Mesendoderm (in vitro differentiated cells): Measurements from ENCODE around the gene ZNF280C.

Experiments used
- DNase-seq: peaks from one replicate; pipeline ENCODE4 v3.0.0; 2013
- H2AK5ac ChIP-seq: 2 replicates; pipeline ENCODE4 v1.6.1; 2013; ENCODE audit warnings: low read length, inconsistent platforms
- H2BK120ac ChIP-seq: 2 replicates; pipeline ENCODE4 v1.6.1; 2013; ENCODE audit warnings: low read depth, mild to moderate bottlenecking, low read length, moderate library complexity, mixed read lengths
- H2BK15ac ChIP-seq: replicated peaks from 2 replicates; pipeline ENCODE4 v1.6.1; 2013; ENCODE audit warnings: low read depth, mild to moderate bottlenecking, moderate library complexity
- H2BK5ac ChIP-seq: 2 replicates; pipeline ENCODE4 v1.6.1; 2013; ENCODE audit warnings: low read length, inconsistent platforms
- H3K18ac ChIP-seq: 2 replicates; pipeline ENCODE4 v1.6.1; 2013; ENCODE audit warnings: mild to moderate bottlenecking, low read length, mixed read lengths
- H3K23ac ChIP-seq: one replicate; pipeline ENCODE4 v1.6.1; 2013; ENCODE audit warnings: low read length
- H3K27ac ChIP-seq: 2 replicates; pipeline ENCODE4 v1.5.1; 2013; ENCODE audit warnings: low read depth, mild to moderate bottlenecking, inconsistent platforms, low read length, moderate library complexity
- H3K27me3 ChIP-seq: 2 replicates; pipeline ENCODE4 v1.6.1; 2013; ENCODE audit warnings: low read length, control low read depth, mild to moderate bottlenecking, inconsistent platforms; ENCODE audit not compliant: insufficient read depth, poor library complexity
- H3K36me3 ChIP-seq: 2 replicates; pipeline ENCODE4 v1.6.1; 2013; ENCODE audit warnings: low read length, inconsistent platforms; ENCODE audit not compliant: control insufficient read depth, insufficient read depth
- H3K4ac ChIP-seq: one replicate; pipeline ENCODE4 v1.6.1; 2013; ENCODE audit warnings: low read depth, mild to moderate bottlenecking, low read length, moderate library complexity
- H3K4me1 ChIP-seq: 2 replicates; pipeline ENCODE4 v1.6.1; 2013; ENCODE audit warnings: low read depth, low read length, inconsistent platforms; ENCODE audit not compliant: control insufficient read depth
- H3K4me2 ChIP-seq: 2 replicates; pipeline ENCODE4 v1.6.1; 2013; ENCODE audit warnings: low read length
- H3K4me3 ChIP-seq: 2 replicates; pipeline ENCODE4 v1.5.1; 2013; ENCODE audit warnings: mild to moderate bottlenecking, low read length
- H3K56ac ChIP-seq: one replicate; pipeline ENCODE4 v1.6.1; 2013; ENCODE audit warnings: low read length
- H3K79me1 ChIP-seq: 2 replicates; pipeline ENCODE4 v1.6.1; 2013; ENCODE audit warnings: low read length, inconsistent platforms
- H3K79me2 ChIP-seq: 2 replicates; pipeline ENCODE4 v1.6.1; 2013; ENCODE audit warnings: mild to moderate bottlenecking, low read length; ENCODE audit not compliant: control insufficient read depth, insufficient read depth
- H3K9ac ChIP-seq: 2 replicates; pipeline ENCODE4 v1.6.1; 2013; ENCODE audit warnings: low read length, inconsistent platforms
- H4K5ac ChIP-seq: one replicate; pipeline ENCODE4 v1.6.1; 2013; ENCODE audit warnings: low read length
- H4K8ac ChIP-seq: one replicate; pipeline ENCODE4 v1.6.1; 2013; ENCODE audit warnings: low read depth, mild to moderate bottlenecking, control low read depth, low read length, moderate library complexity
- WGBS: extraction: QIAGEN DNeasy Blood & Tissue Kit; methylation state at CpG from one replicate; pipeline ENCODE4 v1.1.7; 2013; ENCODE audit warnings: low lambda C conversion rate, missing lambda C conversion rate; ENCODE audit not compliant: insufficient coverage; ENCODE audit errors: extremely low coverage; 5-methylcytosine and 5-hydroxymethylcytosine counted together

The ZNF280C gene

DNA sequence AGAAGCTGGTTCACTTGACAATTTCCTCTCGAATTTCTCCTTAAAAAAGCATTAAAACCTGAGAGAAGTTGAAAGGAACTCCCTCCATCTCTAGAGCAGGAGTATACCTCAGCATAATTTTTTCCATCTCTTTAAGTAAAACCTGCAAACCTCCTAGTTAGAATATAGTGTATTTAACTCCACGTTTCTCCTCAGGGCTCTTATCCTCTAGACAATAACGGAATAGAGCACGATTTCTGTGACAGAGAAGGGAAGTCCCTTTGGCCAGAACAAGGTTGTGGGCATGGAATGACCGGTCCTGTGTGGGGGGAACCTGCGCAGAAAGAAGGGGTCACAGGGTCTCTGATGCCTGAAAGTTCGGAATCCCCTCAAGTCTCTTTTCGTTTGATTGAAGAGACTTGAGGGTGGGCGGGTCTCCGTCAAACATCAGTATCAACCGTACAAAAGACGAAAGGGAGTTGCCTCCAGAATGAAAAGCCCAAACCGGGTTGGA, 697 bp downstream of the ZNF280C start:
- peak overlapping the region; percentile 6 for H3K4me2 ChIP-seq

DNA sequence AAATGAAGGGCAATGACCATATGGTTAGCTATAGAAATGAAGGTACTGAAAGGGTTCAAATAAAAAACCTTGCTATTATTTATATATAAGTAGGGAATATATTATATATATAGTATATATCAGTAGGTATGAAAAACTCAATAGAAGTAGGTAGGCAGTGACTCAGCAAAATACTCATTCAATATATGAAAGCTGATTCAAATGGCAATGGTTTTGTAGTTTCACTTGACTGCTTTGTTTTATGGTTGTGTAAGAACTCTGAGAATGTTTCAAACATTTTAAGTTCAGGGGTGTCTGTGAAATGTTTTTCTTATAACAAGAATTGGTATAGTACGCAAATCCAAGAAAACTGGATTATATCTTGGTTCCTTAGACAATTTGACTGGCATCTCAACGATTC, 4.1 kb downstream of the ZNF280C start:
- H4K8ac ChIP-seq = no peak overlapping the region
- no peak overlapping the region for H3K18ac ChIP-seq
- DNase-seq = no peak
- no CpG with 5 or more reads among the region's 2 CpGs for WGBS
- no peak overlapping the region for H3K23ac ChIP-seq
- H3K4me2 ChIP-seq = no peak overlapping the region
- H3K9ac ChIP-seq = no peak overlapping the region
- H3K4ac ChIP-seq = no peak overlapping the region
- no peaks in the 10 kb centered on the region for H3K36me3 ChIP-seq
- H3K79me1 ChIP-seq = no peaks in the 10 kb centered on the region
- H2BK5ac ChIP-seq = no peak overlapping the region
- H2AK5ac ChIP-seq = no peak overlapping the region
- no peak overlapping the region for H3K4me3 ChIP-seq
- no peaks in the 10 kb centered on the region for H3K27me3 ChIP-seq
- H3K56ac ChIP-seq = no peak overlapping the region
- H2BK15ac ChIP-seq = no peak overlapping the region
- H3K4me1 ChIP-seq = no peaks in the 10 kb centered on the region
- no peak overlapping the region for H3K27ac ChIP-seq
- H4K5ac ChIP-seq = no peak overlapping the region
- H2BK120ac ChIP-seq = no peak overlapping the region
- peaks cover 14% of the 10 kb centered on the region for H3K79me2 ChIP-seq

More for the DNA sequence above, 697 bp downstream of the ZNF280C start:
- H3K9ac ChIP-seq = peak overlapping the region; percentile 86
- no peak overlapping the region for H2BK15ac ChIP-seq
- H2BK120ac ChIP-seq = no peak overlapping the region
- H3K79me2 ChIP-seq = peaks cover 14% of the 10 kb centered on the region
- no peak overlapping the region for H3K23ac ChIP-seq
- no peak overlapping the region for H2AK5ac ChIP-seq
- H3K4me3 ChIP-seq = peak overlapping the region; percentile 76
- H3K79me1 ChIP-seq = no peaks in the 10 kb centered on the region
- no peak for DNase-seq
- H3K18ac ChIP-seq = no peak overlapping the region
- H4K8ac ChIP-seq = no peak overlapping the region
- H3K56ac ChIP-seq = peak overlapping the region; percentile 78
- no peaks in the 10 kb centered on the region for H3K27me3 ChIP-seq
- H3K4me1 ChIP-seq = no peaks in the 10 kb centered on the region
- no peaks in the 10 kb centered on the region for H3K36me3 ChIP-seq
- H2BK5ac ChIP-seq = no peak overlapping the region
- WGBS = no CpG with 5 or more reads among the region's 13 CpGs
- peak overlapping the region; percentile 94 for H3K27ac ChIP-seq
- H3K4ac ChIP-seq = no peak overlapping the region
- no peak overlapping the region for H4K5ac ChIP-seq

DNA sequence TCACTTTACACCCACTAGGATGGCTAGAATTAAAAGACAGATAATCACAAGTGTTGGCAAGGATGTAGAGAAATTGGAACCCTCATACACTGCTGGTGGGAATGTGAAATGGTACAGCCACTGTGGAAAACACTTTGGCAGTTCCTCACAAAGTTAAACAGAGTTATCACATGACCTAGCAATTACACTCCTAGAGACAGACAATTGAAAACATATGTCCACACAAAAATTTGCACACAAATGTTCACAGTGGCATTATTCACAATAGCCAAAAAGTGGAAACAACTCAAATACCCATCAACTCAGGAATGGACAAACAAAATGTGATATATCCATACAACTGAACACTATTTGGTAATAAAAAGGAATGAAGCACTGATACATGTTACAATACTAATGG, 5.7 kb downstream of the ZNF280C start:
- DNase-seq = no peak
- Histone ChIP-seq H3K56ac (no peak overlapping the region), H4K5ac (no peak overlapping the region), H3K23ac (no peak overlapping the region), H4K8ac (no peak overlapping the region), H3K79me2 (peaks cover 13% of the 10 kb centered on the region), H3K79me1 (no peaks in the 10 kb centered on the region), H2BK5ac (no peak overlapping the region), H3K4me2 (no peak overlapping the region), H3K4me1 (no peaks in the 10 kb centered on the region), H3K4me3 (no peak overlapping the region), H3K27me3 (no peaks in the 10 kb centered on the region), H2BK15ac (no peak overlapping the region), H3K4ac (no peak overlapping the region), H2AK5ac (no peak overlapping the region), H3K36me3 (no peaks in the 10 kb centered on the region), H3K27ac (no peak overlapping the region), H3K18ac (no peak overlapping the region), H2BK120ac (no peak overlapping the region), H3K9ac (no peak overlapping the region)

DNA sequence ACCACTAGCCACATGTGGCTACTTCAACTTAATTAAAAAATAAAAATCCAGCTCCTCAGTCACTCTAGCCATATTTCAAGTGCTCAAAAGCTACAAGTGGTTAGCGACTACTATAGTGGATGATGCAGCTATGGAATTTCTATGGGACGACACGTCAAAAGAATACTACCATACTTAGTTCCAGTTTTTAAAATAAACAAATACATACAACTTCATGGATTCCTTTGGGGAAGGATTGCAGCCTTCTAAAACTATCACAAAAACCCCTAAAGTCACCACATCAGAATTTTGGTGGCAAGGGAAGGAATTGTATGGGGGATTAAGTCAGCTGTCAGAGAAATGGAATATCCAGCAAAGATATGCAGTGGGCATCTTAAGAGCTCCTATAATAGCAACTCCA, 6.5 kb downstream of the ZNF280C start:
- no peaks in the 10 kb centered on the region for H3K79me1 ChIP-seq
- H3K56ac ChIP-seq = no peak overlapping the region
- H2BK15ac ChIP-seq = no peak overlapping the region
- no peak overlapping the region for H3K23ac ChIP-seq
- H2BK5ac ChIP-seq = no peak overlapping the region
- H3K27ac ChIP-seq = no peak overlapping the region
- H4K8ac ChIP-seq = no peak overlapping the region
- H3K79me2 ChIP-seq = peaks cover 6% of the 10 kb centered on the region
- no peak overlapping the region for H2AK5ac ChIP-seq
- no peaks in the 10 kb centered on the region for H3K27me3 ChIP-seq
- H3K36me3 ChIP-seq = no peaks in the 10 kb centered on the region
- no peak overlapping the region for H3K9ac ChIP-seq
- H3K4ac ChIP-seq = no peak overlapping the region
- H3K4me2 ChIP-seq = no peak overlapping the region
- no peak overlapping the region for H2BK120ac ChIP-seq
- H3K4me1 ChIP-seq = no peaks in the 10 kb centered on the region
- DNase-seq = no peak
- H4K5ac ChIP-seq = no peak overlapping the region
- no peak overlapping the region for H3K4me3 ChIP-seq
- H3K18ac ChIP-seq = no peak overlapping the region
- WGBS = no CpG with 5 or more reads among the region's 3 CpGs

DNA sequence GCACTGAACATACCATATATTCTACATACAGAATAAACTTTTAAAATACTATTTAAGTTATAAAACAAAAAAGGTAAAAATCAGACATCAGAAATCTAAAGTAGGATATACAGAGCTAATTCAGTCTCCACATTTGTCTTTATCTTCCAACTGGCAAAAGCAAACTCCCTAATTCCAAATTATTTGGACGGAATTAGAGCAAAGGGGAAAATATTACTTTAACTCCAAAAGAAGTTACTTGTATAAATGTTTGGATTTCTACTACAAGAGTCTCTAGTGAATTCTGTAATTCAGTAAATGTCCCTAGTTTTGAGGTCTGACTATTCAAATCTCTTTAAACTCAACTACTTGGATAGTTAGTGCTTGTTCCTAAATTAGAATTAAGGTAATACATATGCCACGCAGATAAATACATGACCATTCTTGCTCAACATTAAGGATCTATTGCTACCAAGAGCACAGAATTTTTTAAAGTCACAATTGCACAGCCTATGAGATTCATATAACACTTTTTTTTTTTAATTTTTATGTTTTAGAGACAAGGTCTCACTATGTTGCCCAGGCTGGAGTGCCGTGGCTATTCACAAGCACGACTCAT, 7.3 kb downstream of the ZNF280C start:
- Histone ChIP-seq H3K18ac (no peak overlapping the region), H3K56ac (no peak overlapping the region), H2BK5ac (no peak overlapping the region), H3K4me1 (no peaks in the 10 kb centered on the region), H3K4ac (no peak overlapping the region), H3K36me3 (no peaks in the 10 kb centered on the region), H2BK120ac (no peak overlapping the region), H3K79me1 (no peaks in the 10 kb centered on the region), H3K27ac (no peak overlapping the region), H3K4me2 (no peak overlapping the region), H2BK15ac (no peak overlapping the region), H4K5ac (no peak overlapping the region), H3K9ac (no peak overlapping the region), H3K23ac (no peak overlapping the region), H3K27me3 (no peaks in the 10 kb centered on the region), H3K4me3 (no peak overlapping the region), H2AK5ac (no peak overlapping the region), H3K79me2 (peaks cover 4% of the 10 kb centered on the region), H4K8ac (no peak overlapping the region)
- WGBS = no CpG with 5 or more reads among the region's 4 CpGs
- no peak for DNase-seq

DNA sequence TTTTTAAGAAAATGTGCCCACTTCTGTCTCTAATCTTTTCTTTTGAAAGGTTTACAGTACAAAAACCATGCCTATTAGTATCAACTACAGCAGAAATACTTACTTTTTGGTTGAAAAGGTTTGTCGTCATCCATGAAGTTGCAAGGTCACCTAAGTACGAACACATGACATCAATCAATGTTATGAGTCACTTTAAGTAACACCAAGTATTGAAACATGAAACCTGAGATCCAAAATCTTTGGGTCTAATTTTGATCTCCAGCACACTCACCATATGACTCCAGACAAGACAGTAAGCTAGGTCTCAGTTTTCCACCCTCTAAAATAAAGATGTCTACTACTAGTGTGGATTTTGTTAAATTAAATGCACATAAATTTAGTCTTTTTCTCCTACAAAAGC, 8.4 kb downstream of the ZNF280C start:
- Histone ChIP-seq H3K36me3 (no peaks in the 10 kb centered on the region), H2AK5ac (no peak overlapping the region), H3K79me1 (no peaks in the 10 kb centered on the region), H3K18ac (no peak overlapping the region), H3K23ac (no peak overlapping the region), H3K56ac (no peak overlapping the region), H4K8ac (no peak overlapping the region), H4K5ac (no peak overlapping the region), H3K4me1 (no peaks in the 10 kb centered on the region), H3K9ac (no peak overlapping the region), H3K27ac (no peak overlapping the region), H3K4me2 (no peak overlapping the region), H3K4ac (no peak overlapping the region), H2BK15ac (no peak overlapping the region), H3K4me3 (no peak overlapping the region), H3K27me3 (no peaks in the 10 kb centered on the region), H2BK5ac (no peak overlapping the region), H2BK120ac (no peak overlapping the region), H3K79me2 (no peaks in the 10 kb centered on the region)
- DNase-seq = no peak
- WGBS = no CpG with 5 or more reads among the region's 2 CpGs
